Activated T-cell treated with anti-CD3 and anti-CD28 coated beads for 1 hour (primary cell): Measurements from ENCODE around the gene MBLAC1.
A peak's percentile ranks its signal among the peaks of the same experiment; 100 is the strongest.

Source experiments
- DNase-seq: peaks from one replicate; pipeline ENCODE4 v3.0.0-alpha.2; 2020; ENCODE audit warnings: low read depth

Gene MBLAC1

GRCh38 chr7:100098913-100099312 is 27.9 kb upstream of the MBLAC1 start:
- DNase-seq = no peak

GRCh38 chr7:100099452-100099851 is 27.3 kb upstream of the MBLAC1 start:
- DNase-seq = no peak

- DNase-seq = peak; percentile 75
These were observed 26.2 kb upstream of the MBLAC1 start for GRCh38 chr7:100100420-100101015.

- peak; percentile 92 for DNase-seq
These were observed 25.5 kb upstream of the MBLAC1 start, which contains the start of the genes AP4M1 and MCM7 for GRCh38 chr7:100101016-100101862. TSS of gene AP4M1 (plus strand) at chr7:100101643. CDS start at chr7:100101715, 72 bp downstream. TSS of gene MCM7 (minus strand) at chr7:100101397. CDS start at chr7:100101294, 103 bp downstream.

- DNase-seq = no peak
These were observed 23.6 kb upstream of the MBLAC1 start for GRCh38 chr7:100102950-100103840.

- DNase-seq = no peak
These were observed 21.2 kb upstream of the MBLAC1 start for GRCh38 chr7:100105534-100105933.

GRCh38 chr7:100106633-100107032 is 20.1 kb upstream of the MBLAC1 start:
- DNase-seq = no peak

GRCh38 chr7:100107125-100107737 is 19.5 kb upstream of the MBLAC1 start:
- no peak for DNase-seq

GRCh38 chr7:100107890-100108289 is 18.9 kb upstream of the MBLAC1 start:
- DNase-seq = no peak

- no peak for DNase-seq
These were observed 17.1 kb upstream of the MBLAC1 start for GRCh38 chr7:100109521-100110163.

- DNase-seq = no peak
These were observed 15.6 kb upstream of the MBLAC1 start for GRCh38 chr7:100111156-100111555.

GRCh38 chr7:100111914-100112313 is 14.9 kb upstream of the MBLAC1 start:
- no peak for DNase-seq

- DNase-seq = no peak
These were observed 11.7 kb upstream of the MBLAC1 start for GRCh38 chr7:100115026-100115425.

GRCh38 chr7:100118388-100119071 is 8.2 kb upstream of the MBLAC1 start:
- no peak for DNase-seq

GRCh38 chr7:100119072-100119969 is 7.4 kb upstream of the MBLAC1 start, which contains the start of the genes CNPY4 and TAF6:
TSS of gene CNPY4 (plus strand) at chr7:100119634. CDS start at chr7:100119745, 111 bp downstream.
TSS of gene TAF6 (minus strand) at chr7:100119358. CDS start at chr7:100114209, 5,149 bp downstream.
- peak; percentile 95 for DNase-seq

GRCh38 chr7:100119970-100120732 is 6.6 kb upstream of the MBLAC1 start:
- peak; percentile 53 for DNase-seq

- no peak for DNase-seq
These were observed 6.1 kb upstream of the MBLAC1 start for GRCh38 chr7:100120733-100121036.

- DNase-seq = no peak
These were observed 4.7 kb upstream of the MBLAC1 start for GRCh38 chr7:100122067-100122466.

GRCh38 chr7:100122568-100122967 is 4.2 kb upstream of the MBLAC1 start:
- no peak for DNase-seq
